Mesothelial cell of epicardium (in vitro differentiated cells): ENCODE measurements around the gene NUP35. TPM values are rescaled to one million over a fixed set of nuclear protein-coding genes. Genes with fewer than 3 reads are reported as not detected.

Experiments used
- DNase-seq, 2 experiments: peaks; one replicate each; pipeline ENCODE4 v3.0.0; 2021; ENCODE audit warnings: low spot score in 2 of 2; ENCODE audit not compliant: unreplicated experiment in 2 of 2
- H3K27ac Mint-ChIP-seq: 2 replicates; pipeline ENCODE4 v1.8.0; 2021; ENCODE audit warnings: mixed read lengths
- H3K27me3 Mint-ChIP-seq: 2 replicates; pipeline ENCODE4 v1.8.0; 2021; ENCODE audit warnings: low read depth, mixed read lengths
- H3K36me3 Mint-ChIP-seq: 2 replicates; pipeline ENCODE4 v1.8.0; 2021; ENCODE audit warnings: mixed read lengths
- H3K4me1 Mint-ChIP-seq: 2 replicates; pipeline ENCODE4 v1.8.0; 2021; ENCODE audit warnings: mixed read lengths
- H3K4me3 Mint-ChIP-seq: 2 replicates; pipeline ENCODE4 v1.8.0; 2021; ENCODE audit warnings: mild to moderate bottlenecking, moderate library complexity, mixed read lengths
- H3K9me3 Mint-ChIP-seq: 2 replicates; pipeline ENCODE4 v1.8.0; 2021; ENCODE audit warnings: mixed read lengths
- total RNA-seq: library from RNA; stranded (reverse); gene quantifications from 3 replicates; pipeline ENCODE4 v1.2.1, GENCODE V29; 2021
- TF ChIP-seq, protein P1 (sequence below): fragments of 200-600 bp; sonication (generic); IDR thresholded peaks from one replicate; pipeline ENCODE4 v1.5.0; 2021; ENCODE audit warnings: antibody characterized with exemption; ENCODE audit not compliant: unreplicated experiment

Gene NUP35
- total RNA-seq, 1 donor from 2014 or later: 17.0 TPM

DNA sequence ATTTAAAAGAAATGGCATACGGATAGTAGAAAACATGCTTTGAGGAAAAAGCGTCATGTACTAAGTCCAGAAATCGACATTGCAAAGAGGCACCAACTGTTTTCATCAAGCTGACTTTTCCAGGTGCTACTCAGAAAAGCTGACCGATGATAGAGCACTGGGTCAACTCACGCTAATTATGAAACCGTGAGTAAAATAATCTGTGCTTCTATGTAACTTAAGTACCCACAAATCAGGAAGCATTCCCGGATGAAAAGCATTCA is 353 bp upstream of the NUP35 start:
- TF ChIP-seq, protein P1, sequence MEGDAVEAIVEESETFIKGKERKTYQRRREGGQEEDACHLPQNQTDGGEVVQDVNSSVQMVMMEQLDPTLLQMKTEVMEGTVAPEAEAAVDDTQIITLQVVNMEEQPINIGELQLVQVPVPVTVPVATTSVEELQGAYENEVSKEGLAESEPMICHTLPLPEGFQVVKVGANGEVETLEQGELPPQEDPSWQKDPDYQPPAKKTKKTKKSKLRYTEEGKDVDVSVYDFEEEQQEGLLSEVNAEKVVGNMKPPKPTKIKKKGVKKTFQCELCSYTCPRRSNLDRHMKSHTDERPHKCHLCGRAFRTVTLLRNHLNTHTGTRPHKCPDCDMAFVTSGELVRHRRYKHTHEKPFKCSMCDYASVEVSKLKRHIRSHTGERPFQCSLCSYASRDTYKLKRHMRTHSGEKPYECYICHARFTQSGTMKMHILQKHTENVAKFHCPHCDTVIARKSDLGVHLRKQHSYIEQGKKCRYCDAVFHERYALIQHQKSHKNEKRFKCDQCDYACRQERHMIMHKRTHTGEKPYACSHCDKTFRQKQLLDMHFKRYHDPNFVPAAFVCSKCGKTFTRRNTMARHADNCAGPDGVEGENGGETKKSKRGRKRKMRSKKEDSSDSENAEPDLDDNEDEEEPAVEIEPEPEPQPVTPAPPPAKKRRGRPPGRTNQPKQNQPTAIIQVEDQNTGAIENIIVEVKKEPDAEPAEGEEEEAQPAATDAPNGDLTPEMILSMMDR: no peak

DNA sequence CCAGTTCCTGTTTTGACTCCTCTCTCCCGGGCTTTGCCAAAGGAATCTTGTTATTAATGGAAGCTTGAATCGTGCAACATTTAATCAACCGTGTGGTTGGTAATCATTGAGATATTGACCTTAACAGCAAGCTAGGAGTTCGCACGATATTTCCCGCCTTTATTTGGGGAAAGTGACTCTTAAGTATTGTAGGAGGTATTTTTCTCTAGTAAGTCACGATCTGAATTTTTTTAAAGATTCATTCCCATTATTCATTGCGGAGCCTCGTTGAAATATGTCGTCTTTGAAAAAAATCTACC is 663 bp downstream of the NUP35 start:
- peaks cover 21% of the 10 kb centered on the region for H3K4me1 Mint-ChIP-seq
- peaks cover 2% of the 10 kb centered on the region for H3K27me3 Mint-ChIP-seq
- no peaks in the 10 kb centered on the region for H3K36me3 Mint-ChIP-seq
- H3K9me3 Mint-ChIP-seq: no peaks in the 10 kb centered on the region
- no peak for DNase-seq
- TF ChIP-seq, protein P1: no peak
- H3K4me3 Mint-ChIP-seq: peak overlapping the region; percentile 96
- H3K27ac Mint-ChIP-seq: peak overlapping the region; percentile 99

More for the DNA sequence above, 353 bp upstream of the NUP35 start:
- Mint-ChIP-seq H3K27me3 (peaks cover 5% of the 10 kb centered on the region), H3K36me3 (no peaks in the 10 kb centered on the region), H3K9me3 (no peaks in the 10 kb centered on the region), H3K4me3 (peak overlapping the region; percentile 96), H3K27ac (peak overlapping the region; percentile 99), H3K4me1 (peaks cover 21% of the 10 kb centered on the region)
- DNase-seq: no peak

DNA sequence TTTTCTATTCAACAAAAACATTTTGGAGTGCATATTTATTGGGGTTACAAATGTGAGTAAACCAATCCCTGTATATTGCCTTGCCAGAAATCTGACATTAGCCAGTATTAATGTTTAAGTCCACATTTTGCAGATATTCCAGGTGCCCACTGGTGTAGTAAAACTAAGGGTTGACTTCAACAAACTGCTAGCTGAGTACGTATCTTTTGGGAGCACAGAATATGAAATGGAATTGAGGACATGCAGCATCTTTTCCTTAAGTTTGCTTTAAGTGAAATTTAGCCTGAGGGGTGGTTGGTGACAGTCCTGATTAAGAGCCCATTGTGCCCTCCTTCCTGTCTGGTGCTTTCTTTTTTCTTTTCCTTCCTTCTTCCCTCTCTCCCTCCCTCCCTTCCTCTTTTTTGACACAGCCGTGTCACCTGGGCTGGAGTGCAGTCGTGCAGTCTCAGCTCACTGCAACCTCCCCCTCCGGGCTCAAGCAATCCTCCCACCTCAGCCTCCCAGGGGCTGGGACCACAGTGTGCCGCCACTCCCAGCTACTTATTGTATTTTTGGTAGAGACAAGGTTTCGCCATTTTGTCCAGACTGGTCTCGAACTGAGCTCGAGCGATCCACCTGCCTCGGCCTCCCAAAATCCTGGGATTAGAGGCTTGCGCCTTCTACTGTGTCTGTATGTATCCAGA is 1.6 kb downstream of the NUP35 start:
- DNase-seq: no peak
- H3K4me3 Mint-ChIP-seq: peak overlapping the region; percentile 96
- peak overlapping the region; percentile 16 for H3K27ac Mint-ChIP-seq
- H3K36me3 Mint-ChIP-seq: peaks cover under 1% of the 10 kb centered on the region
- H3K4me1 Mint-ChIP-seq: peaks cover 21% of the 10 kb centered on the region
- H3K9me3 Mint-ChIP-seq: no peaks in the 10 kb centered on the region
- TF ChIP-seq, protein P1: no peak
- no peaks in the 10 kb centered on the region for H3K27me3 Mint-ChIP-seq

DNA sequence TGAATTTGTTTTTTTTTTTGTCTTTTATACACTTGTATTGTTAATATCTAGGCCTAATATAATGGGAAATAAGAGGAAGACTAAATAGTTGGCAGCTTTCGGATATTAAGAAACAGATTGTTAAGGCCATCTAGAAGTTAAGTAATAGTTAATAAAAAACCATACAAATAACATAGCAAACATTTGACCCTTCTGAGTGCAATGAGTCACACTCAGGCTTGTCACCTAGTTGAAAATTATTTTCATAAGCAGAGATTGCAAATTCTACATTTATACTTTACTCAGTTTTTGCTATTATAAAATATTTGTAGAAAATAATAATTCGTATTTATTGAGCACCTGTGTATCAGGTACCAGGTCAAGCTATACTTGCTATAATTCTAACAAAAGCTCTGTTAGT is 2.4 kb downstream of the NUP35 start:
- Mint-ChIP-seq H3K36me3 (peaks cover 6% of the 10 kb centered on the region), H3K27me3 (no peaks in the 10 kb centered on the region), H3K4me3 (no peak overlapping the region), H3K27ac (no peak overlapping the region), H3K9me3 (no peaks in the 10 kb centered on the region), H3K4me1 (peaks cover 21% of the 10 kb centered on the region)
- no peak for DNase-seq
- TF ChIP-seq, protein P1: no peak

DNA sequence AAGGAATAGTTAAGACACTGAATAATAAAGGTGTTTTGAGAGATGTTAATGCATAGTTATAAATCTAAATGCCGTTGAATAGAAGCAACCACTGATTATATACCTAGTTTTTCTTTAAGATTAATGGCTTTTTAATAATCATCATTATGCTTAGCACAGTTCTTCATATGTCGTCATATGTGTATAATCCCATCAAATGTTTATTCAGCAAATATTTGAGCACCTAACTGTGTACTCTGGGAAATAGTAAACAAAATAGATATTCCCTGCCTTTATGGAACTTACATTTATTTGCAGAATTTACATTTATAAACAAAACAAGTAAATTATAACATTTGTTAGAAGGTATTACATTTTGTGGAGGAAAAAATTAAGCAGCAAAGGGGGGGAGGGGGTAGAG is 9.8 kb downstream of the NUP35 start:
- Mint-ChIP-seq H3K27me3 (no peaks in the 10 kb centered on the region), H3K27ac (no peak overlapping the region), H3K4me3 (no peak overlapping the region), H3K9me3 (no peaks in the 10 kb centered on the region), H3K4me1 (no peaks in the 10 kb centered on the region), H3K36me3 (peaks cover 17% of the 10 kb centered on the region)
- DNase-seq: no peak
- TF ChIP-seq, protein P1: no peak

DNA sequence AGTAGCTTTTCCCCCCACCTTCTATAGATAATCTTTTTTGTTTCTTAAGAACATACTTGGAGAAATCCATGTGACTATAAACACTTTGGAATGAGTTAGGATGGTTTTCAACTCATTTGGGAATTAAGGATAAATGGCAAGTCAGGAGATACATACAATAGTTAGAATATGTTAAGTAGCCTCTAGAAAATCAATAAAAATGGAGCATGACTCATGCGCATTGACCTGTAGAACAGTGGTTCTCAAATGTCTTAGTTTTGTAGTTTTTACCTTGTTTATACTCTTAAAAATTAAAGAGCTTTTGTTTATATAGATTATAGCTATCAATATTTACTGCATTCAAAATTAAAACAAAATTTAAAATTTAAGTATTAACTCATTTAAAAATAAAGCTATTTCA is 24.7 kb downstream of the NUP35 start:
- no peak for DNase-seq
- Mint-ChIP-seq H3K4me1 (no peaks in the 10 kb centered on the region), H3K27ac (no peak overlapping the region), H3K9me3 (peaks cover 34% of the 10 kb centered on the region), H3K27me3 (no peaks in the 10 kb centered on the region), H3K36me3 (peaks cover 48% of the 10 kb centered on the region), H3K4me3 (no peak overlapping the region)
- TF ChIP-seq, protein P1: no peak
